Osteocyte (in vitro differentiated cells): ENCODE measurements around the gene QRICH1. TPM values are rescaled to one million over a fixed set of nuclear protein-coding genes. Genes with fewer than 3 reads are reported as not detected.
A peak's percentile ranks its signal among the peaks of the same experiment; 100 is the strongest.

ENCODE experiments used
- DNase-seq: peaks from one replicate; pipeline ENCODE4 v3.0.0; 2021; ENCODE audit warnings: mixed read lengths; ENCODE audit not compliant: unreplicated experiment; ENCODE audit errors: extremely low spot score
- H3K27ac Mint-ChIP-seq: one replicate; pipeline ENCODE4 v1.8.0; 2021; ENCODE audit warnings: mild to moderate bottlenecking, mixed read lengths; ENCODE audit not compliant: unreplicated experiment
- H3K27me3 Mint-ChIP-seq: one replicate; pipeline ENCODE4 v1.8.0; 2021; ENCODE audit warnings: mixed read lengths; ENCODE audit not compliant: unreplicated experiment
- H3K36me3 Mint-ChIP-seq: one replicate; pipeline ENCODE4 v1.8.0; 2021; ENCODE audit warnings: mixed read lengths; ENCODE audit not compliant: unreplicated experiment
- H3K4me1 Mint-ChIP-seq: one replicate; pipeline ENCODE4 v1.8.0; 2021; ENCODE audit warnings: mixed read lengths; ENCODE audit not compliant: unreplicated experiment
- H3K4me3 Mint-ChIP-seq: one replicate; pipeline ENCODE4 v1.8.0; 2021; ENCODE audit warnings: mild to moderate bottlenecking, moderate library complexity, mixed read lengths; ENCODE audit not compliant: unreplicated experiment
- H3K9me3 Mint-ChIP-seq: one replicate; pipeline ENCODE4 v1.8.0; 2021; ENCODE audit warnings: mixed read lengths; ENCODE audit not compliant: unreplicated experiment
- total RNA-seq: library from RNA; stranded (reverse); gene quantifications from 2 replicates; pipeline ENCODE4 v1.2.1, GENCODE V29; 2021
- TF ChIP-seq, protein P1 (sequence below): fragments of 200-600 bp; sonication (generic); IDR thresholded peaks from 2 replicates; pipeline ENCODE4 v1.5.0; 2021; ENCODE audit warnings: antibody characterized with exemption, mild to moderate bottlenecking, moderate library complexity

The QRICH1 gene
- total RNA-seq, 1 donor from 2014 or later, result 104 TPM

DNA sequence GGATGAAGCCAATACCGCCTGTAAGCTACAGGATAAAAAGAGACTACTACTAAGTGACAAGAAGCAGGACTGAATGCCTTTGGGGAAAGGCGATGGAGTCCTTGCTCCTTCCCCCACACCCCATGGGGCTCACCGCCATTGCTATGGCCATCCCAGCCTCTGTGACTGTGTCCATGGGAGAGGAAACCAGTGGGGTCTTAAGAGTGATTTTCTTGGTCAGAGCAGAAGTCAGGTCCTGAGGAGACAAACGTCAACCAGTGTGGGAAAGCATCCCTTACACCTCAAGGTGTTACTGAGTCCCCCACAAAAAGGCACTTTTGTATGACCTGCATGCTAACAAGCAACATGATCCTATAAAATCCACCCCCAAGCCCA is 65.6 kb downstream of the QRICH1 start:
- Mint-ChIP-seq H3K9me3 (no peaks in the 10 kb centered on the region), H3K36me3 (peaks cover 33% of the 10 kb centered on the region), H3K4me1 (peaks cover 22% of the 10 kb centered on the region), H3K27ac (peak overlapping the region; percentile 95), H3K27me3 (no peaks in the 10 kb centered on the region), H3K4me3 (peak overlapping the region; percentile 92)
- TF ChIP-seq, protein P1, sequence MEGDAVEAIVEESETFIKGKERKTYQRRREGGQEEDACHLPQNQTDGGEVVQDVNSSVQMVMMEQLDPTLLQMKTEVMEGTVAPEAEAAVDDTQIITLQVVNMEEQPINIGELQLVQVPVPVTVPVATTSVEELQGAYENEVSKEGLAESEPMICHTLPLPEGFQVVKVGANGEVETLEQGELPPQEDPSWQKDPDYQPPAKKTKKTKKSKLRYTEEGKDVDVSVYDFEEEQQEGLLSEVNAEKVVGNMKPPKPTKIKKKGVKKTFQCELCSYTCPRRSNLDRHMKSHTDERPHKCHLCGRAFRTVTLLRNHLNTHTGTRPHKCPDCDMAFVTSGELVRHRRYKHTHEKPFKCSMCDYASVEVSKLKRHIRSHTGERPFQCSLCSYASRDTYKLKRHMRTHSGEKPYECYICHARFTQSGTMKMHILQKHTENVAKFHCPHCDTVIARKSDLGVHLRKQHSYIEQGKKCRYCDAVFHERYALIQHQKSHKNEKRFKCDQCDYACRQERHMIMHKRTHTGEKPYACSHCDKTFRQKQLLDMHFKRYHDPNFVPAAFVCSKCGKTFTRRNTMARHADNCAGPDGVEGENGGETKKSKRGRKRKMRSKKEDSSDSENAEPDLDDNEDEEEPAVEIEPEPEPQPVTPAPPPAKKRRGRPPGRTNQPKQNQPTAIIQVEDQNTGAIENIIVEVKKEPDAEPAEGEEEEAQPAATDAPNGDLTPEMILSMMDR, result no peak
- no peak for DNase-seq

DNA sequence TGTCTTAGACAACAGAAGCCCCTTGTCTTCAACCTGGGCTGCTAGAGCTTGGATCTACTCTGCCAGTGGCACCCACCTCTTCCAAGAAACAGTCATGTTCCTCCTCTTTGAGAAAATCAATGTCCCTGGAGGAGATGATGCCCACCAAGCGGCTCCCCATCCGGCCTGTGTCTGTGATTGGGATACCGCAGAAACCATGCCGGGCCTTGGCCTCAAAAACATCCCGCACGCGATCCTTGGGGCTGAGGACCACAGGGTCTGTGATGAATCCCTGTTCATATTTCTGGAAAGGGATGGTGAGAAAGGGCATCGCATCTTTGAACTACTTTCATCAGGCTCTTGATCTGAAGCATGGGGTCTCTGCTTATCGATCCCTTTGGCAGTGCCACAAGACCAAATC is 66.2 kb downstream of the QRICH1 start:
- no peaks in the 10 kb centered on the region for H3K27me3 Mint-ChIP-seq
- H3K4me3 Mint-ChIP-seq, result peak overlapping the region; percentile 22
- H3K4me1 Mint-ChIP-seq, result peaks cover 29% of the 10 kb centered on the region
- TF ChIP-seq, protein P1, result no peak
- peak overlapping the region; percentile 95 for H3K27ac Mint-ChIP-seq
- peaks cover 38% of the 10 kb centered on the region for H3K36me3 Mint-ChIP-seq
- no peaks in the 10 kb centered on the region for H3K9me3 Mint-ChIP-seq
- no peak for DNase-seq

DNA sequence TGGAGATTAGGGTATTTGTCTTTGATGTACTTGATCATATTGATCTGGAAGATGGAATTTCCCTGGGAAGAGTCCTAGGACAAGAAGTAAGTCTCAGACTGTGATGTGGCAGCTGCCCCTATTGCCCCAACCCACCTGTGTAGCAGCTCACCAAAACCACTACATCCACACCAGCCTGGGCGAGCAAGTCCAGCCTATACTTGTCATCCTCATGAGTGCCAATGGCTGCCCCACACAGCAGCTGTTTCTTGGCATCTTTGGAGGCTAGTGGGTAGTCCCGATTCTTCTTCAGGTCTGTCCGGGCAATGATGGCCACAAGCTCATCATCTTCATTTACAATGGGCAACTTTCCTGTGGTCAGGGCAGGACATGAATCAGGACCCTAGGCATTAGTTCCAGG is 67.3 kb downstream of the QRICH1 start:
- no peak overlapping the region for H3K4me3 Mint-ChIP-seq
- DNase-seq, result no peak
- no peaks in the 10 kb centered on the region for H3K9me3 Mint-ChIP-seq
- peaks cover 33% of the 10 kb centered on the region for H3K36me3 Mint-ChIP-seq
- peaks cover 31% of the 10 kb centered on the region for H3K4me1 Mint-ChIP-seq
- no peaks in the 10 kb centered on the region for H3K27me3 Mint-ChIP-seq
- TF ChIP-seq, protein P1, result no peak
- H3K27ac Mint-ChIP-seq, result no peak overlapping the region

DNA sequence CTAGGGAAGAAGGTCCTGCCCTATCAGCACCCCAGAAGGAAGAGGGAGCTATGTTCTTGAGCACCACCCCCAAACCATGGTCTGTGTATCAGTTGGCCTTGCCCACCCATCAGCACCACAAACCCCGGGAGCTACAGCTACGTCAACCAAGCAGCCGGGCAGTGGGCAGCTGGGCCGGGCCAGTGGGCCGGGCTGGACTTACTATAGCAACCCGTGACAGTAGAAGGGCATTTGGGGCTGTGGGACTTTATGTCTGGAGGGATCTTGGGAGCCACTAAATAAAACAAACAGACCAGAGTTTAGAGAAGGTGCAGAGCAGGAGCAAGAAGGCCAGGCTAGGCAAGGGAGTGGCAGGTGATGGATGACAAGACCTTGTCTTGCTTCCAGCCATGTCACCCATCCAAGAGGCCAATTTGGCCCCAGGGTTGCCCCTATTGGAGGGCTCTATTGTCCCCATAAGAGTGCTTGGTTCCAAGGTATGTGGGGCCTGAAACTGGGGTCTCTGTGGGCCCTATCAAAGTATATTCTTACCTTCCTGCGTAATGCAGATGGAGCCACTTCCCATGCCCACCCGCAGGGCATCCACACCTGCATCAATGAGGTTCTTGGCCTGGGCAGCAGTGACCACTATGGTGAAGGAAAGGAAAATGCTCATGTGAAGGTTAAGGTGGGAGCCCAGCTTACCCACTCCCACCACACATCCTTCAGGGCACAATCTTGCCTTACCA is 67.9 kb downstream of the QRICH1 start:
- H3K4me1 Mint-ChIP-seq, result peaks cover 31% of the 10 kb centered on the region
- TF ChIP-seq, protein P1, result no peak
- H3K9me3 Mint-ChIP-seq, result no peaks in the 10 kb centered on the region
- H3K27me3 Mint-ChIP-seq, result no peaks in the 10 kb centered on the region
- no peak for DNase-seq
- peaks cover 30% of the 10 kb centered on the region for H3K36me3 Mint-ChIP-seq
- no peak overlapping the region for H3K27ac Mint-ChIP-seq
- no peak overlapping the region for H3K4me3 Mint-ChIP-seq

DNA sequence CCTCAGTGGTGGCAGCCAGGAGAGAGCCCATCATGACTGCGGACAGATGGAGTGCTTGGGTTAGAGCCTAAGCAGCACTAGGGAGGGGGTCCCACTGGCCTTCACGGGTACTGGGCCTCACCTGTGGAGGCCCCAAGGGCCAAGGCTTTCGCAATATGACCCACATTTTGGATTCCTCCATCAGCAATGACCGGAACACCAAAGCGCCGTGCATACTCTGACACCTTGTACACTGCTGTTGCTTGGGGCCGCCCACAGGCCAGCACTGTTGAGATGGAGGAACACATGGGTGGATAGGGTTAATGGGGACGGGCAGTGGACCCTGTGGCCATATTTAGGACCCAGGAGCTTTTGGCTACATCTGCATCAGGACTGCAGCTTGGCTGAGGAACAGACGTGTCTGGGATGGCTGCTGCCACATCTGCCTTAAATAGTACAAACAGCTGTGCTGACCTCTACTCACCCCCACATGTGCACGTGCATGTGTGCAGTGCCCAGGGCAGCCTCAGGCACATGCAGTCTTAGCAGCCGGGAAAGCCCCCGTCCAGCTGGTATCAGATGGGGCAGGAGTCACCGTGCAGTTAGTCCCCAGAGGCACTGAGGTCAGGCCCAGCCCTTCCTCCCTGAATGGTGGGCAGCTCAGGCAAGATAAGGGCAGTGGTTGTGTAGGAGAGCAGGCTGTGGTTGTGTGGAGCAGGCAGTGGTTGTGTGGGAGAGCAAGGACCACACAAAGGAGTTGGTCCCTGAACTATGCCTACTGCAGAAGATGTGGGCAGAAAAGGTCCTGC is 68.7 kb downstream of the QRICH1 start:
- peaks cover 33% of the 10 kb centered on the region for H3K4me1 Mint-ChIP-seq
- no peaks in the 10 kb centered on the region for H3K27me3 Mint-ChIP-seq
- DNase-seq, result no peak
- TF ChIP-seq, protein P1, result no peak
- no peak overlapping the region for H3K4me3 Mint-ChIP-seq
- H3K9me3 Mint-ChIP-seq, result no peaks in the 10 kb centered on the region
- H3K36me3 Mint-ChIP-seq, result peaks cover 30% of the 10 kb centered on the region
- H3K27ac Mint-ChIP-seq, result no peak overlapping the region
